Neuron (in vitro differentiated cells): ENCODE measurements around the gene NOP56.

Experiments used
- H2AFZ ChIP-seq: one replicate; pipeline ENCODE4 v1.6.1; 2013; ENCODE audit warnings: low read depth, mild to moderate bottlenecking, inconsistent platforms, low read length, moderate library complexity
- H3K27me3 ChIP-seq: one replicate; pipeline ENCODE4 v1.6.1; 2013; ENCODE audit warnings: low read length; ENCODE audit not compliant: insufficient read depth
- H3K36me3 ChIP-seq: one replicate; pipeline ENCODE4 v1.6.1; 2013; ENCODE audit warnings: low read length; ENCODE audit not compliant: insufficient read depth
- H3K4me1 ChIP-seq: one replicate; pipeline ENCODE4 v1.6.1; 2013; ENCODE audit warnings: low read length; ENCODE audit not compliant: insufficient read depth
- H3K4me3 ChIP-seq: 2 replicates; pipeline ENCODE4 v1.5.1; 2013; ENCODE audit warnings: mild to moderate bottlenecking, low read length, moderate library complexity
- H3K9me3 ChIP-seq: one replicate; pipeline ENCODE4 v1.6.1; 2013; ENCODE audit warnings: low read length

Gene NOP56

GRCh38 chr20:2654831-2655230, 2.4 kb downstream of the NOP56 start:
- no peaks in the 10 kb centered on the region for H3K27me3 ChIP-seq
- peaks cover 60% of the 10 kb centered on the region for H3K36me3 ChIP-seq
- H3K4me1 ChIP-seq, result peaks cover 17% of the 10 kb centered on the region
- no peak overlapping the region for H2AFZ ChIP-seq
- no peak overlapping the region for H3K4me3 ChIP-seq
- no peaks in the 10 kb centered on the region for H3K9me3 ChIP-seq

GRCh38 chr20:2655331-2656116, 3.1 kb downstream of the NOP56 start:
- H3K27me3 ChIP-seq, result no peaks in the 10 kb centered on the region
- H3K9me3 ChIP-seq, result no peaks in the 10 kb centered on the region
- peaks cover 67% of the 10 kb centered on the region for H3K36me3 ChIP-seq
- no peak overlapping the region for H2AFZ ChIP-seq
- H3K4me1 ChIP-seq, result peaks cover 17% of the 10 kb centered on the region
- no peak overlapping the region for H3K4me3 ChIP-seq

GRCh38 chr20:2656471-2657117, 4.2 kb downstream of the NOP56 start:
- Histone ChIP-seq H3K27me3 (no peaks in the 10 kb centered on the region), H3K4me1 (peaks cover 14% of the 10 kb centered on the region), H3K9me3 (no peaks in the 10 kb centered on the region), H3K4me3 (no peak overlapping the region), H2AFZ (no peak overlapping the region), H3K36me3 (peaks cover 73% of the 10 kb centered on the region)

- Histone ChIP-seq H3K27me3 (no peaks in the 10 kb centered on the region), H3K4me3 (no peak overlapping the region), H3K9me3 (no peaks in the 10 kb centered on the region), H2AFZ (no peak overlapping the region), H3K36me3 (peaks cover 76% of the 10 kb centered on the region), H3K4me1 (peaks cover 14% of the 10 kb centered on the region)
Measured at GRCh38 chr20:2657241-2657640, 4.8 kb downstream of the NOP56 start.

GRCh38 chr20:2657674-2658073, 5.2 kb downstream of the NOP56 start:
- Histone ChIP-seq H3K4me3 (no peak overlapping the region), H3K4me1 (peaks cover 14% of the 10 kb centered on the region), H2AFZ (no peak overlapping the region), H3K27me3 (no peaks in the 10 kb centered on the region), H3K9me3 (no peaks in the 10 kb centered on the region), H3K36me3 (peaks cover 78% of the 10 kb centered on the region)

- H3K4me3 ChIP-seq, result no peak overlapping the region
- no peaks in the 10 kb centered on the region for H3K27me3 ChIP-seq
- H3K36me3 ChIP-seq, result peaks cover 78% of the 10 kb centered on the region
Measured at GRCh38 chr20:2658414-2659354, 6.3 kb downstream of the NOP56 start.

GRCh38 chr20:2659547-2659946, 7.1 kb downstream of the NOP56 start:
- Histone ChIP-seq H3K4me3 (no peak overlapping the region), H2AFZ (no peak overlapping the region), H3K27me3 (no peaks in the 10 kb centered on the region), H3K36me3 (peaks cover 69% of the 10 kb centered on the region), H3K9me3 (no peaks in the 10 kb centered on the region), H3K4me1 (peaks cover 9% of the 10 kb centered on the region)

More at GRCh38 chr20:2658414-2659354, 6.3 kb downstream of the NOP56 start:
- Histone ChIP-seq H2AFZ (no peak overlapping the region), H3K4me1 (peaks cover 14% of the 10 kb centered on the region), H3K9me3 (no peaks in the 10 kb centered on the region)

GRCh38 chr20:2663364-2663886, 11.0 kb downstream of the NOP56 start:
- no peaks in the 10 kb centered on the region for H3K9me3 ChIP-seq
- peak overlapping the region; percentile 20 for H2AFZ ChIP-seq
- H3K4me3 ChIP-seq, result peak overlapping the region; percentile 86
- peaks cover 12% of the 10 kb centered on the region for H3K4me1 ChIP-seq
- H3K27me3 ChIP-seq, result peaks cover 3% of the 10 kb centered on the region
- peaks cover 31% of the 10 kb centered on the region for H3K36me3 ChIP-seq

GRCh38 chr20:2663887-2664719, 11.7 kb downstream of the NOP56 start, which contains the start of gene IDH3B:
Gene IDH3B, minus strand, starts transcription at chr20:2664216. Its CDS starts 28 bp downstream, at chr20:2664188.
- Histone ChIP-seq H3K4me1 (peaks cover 12% of the 10 kb centered on the region), H3K27me3 (peaks cover 3% of the 10 kb centered on the region), H3K4me3 (peak within 1 kb of the TSS; percentile 86), H3K36me3 (peaks cover 24% of the 10 kb centered on the region), H2AFZ (peak within 1 kb of the TSS; percentile 20), H3K9me3 (no peaks in the 10 kb centered on the region)

- Histone ChIP-seq H3K36me3 (no peaks in the 10 kb centered on the region), H3K27me3 (peaks cover 8% of the 10 kb centered on the region), H3K4me3 (no peak overlapping the region), H3K4me1 (no peaks in the 10 kb centered on the region), H3K9me3 (no peaks in the 10 kb centered on the region), H2AFZ (no peak overlapping the region)
Measured at GRCh38 chr20:2671977-2672376, 19.5 kb downstream of the NOP56 start.

- Histone ChIP-seq H3K4me1 (no peaks in the 10 kb centered on the region), H2AFZ (no peak overlapping the region), H3K36me3 (no peaks in the 10 kb centered on the region), H3K4me3 (no peak overlapping the region), H3K9me3 (no peaks in the 10 kb centered on the region), H3K27me3 (peaks cover 8% of the 10 kb centered on the region)
Measured at GRCh38 chr20:2672446-2672845, 20.0 kb downstream of the NOP56 start.

GRCh38 chr20:2673453-2673852, 21.0 kb downstream of the NOP56 start:
- no peaks in the 10 kb centered on the region for H3K4me1 ChIP-seq
- no peaks in the 10 kb centered on the region for H3K9me3 ChIP-seq
- H3K4me3 ChIP-seq, result no peak overlapping the region
- H2AFZ ChIP-seq, result no peak overlapping the region
- peaks cover 5% of the 10 kb centered on the region for H3K27me3 ChIP-seq
- H3K36me3 ChIP-seq, result no peaks in the 10 kb centered on the region
